GM21390 (cell line): ENCODE measurements around the gene IKBKG.
"Not testable (repeated sequence)": the region's sequence is repeated elsewhere in the genome, so short reads cannot be mapped to it uniquely, and the experiment has no call there.

Source experiments
- ATAC-seq: cut with Tn5 transposase; IDR thresholded peaks from one replicate; pipeline ENCODE4 v1.9.1; 2021; ENCODE audit not compliant: unreplicated experiment

Gene IKBKG, protein sequence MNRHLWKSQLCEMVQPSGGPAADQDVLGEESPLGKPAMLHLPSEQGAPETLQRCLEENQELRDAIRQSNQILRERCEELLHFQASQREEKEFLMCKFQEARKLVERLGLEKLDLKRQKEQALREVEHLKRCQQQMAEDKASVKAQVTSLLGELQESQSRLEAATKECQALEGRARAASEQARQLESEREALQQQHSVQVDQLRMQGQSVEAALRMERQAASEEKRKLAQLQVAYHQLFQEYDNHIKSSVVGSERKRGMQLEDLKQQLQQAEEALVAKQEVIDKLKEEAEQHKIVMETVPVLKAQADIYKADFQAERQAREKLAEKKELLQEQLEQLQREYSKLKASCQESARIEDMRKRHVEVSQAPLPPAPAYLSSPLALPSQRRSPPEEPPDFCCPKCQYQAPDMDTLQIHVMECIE

DNA sequence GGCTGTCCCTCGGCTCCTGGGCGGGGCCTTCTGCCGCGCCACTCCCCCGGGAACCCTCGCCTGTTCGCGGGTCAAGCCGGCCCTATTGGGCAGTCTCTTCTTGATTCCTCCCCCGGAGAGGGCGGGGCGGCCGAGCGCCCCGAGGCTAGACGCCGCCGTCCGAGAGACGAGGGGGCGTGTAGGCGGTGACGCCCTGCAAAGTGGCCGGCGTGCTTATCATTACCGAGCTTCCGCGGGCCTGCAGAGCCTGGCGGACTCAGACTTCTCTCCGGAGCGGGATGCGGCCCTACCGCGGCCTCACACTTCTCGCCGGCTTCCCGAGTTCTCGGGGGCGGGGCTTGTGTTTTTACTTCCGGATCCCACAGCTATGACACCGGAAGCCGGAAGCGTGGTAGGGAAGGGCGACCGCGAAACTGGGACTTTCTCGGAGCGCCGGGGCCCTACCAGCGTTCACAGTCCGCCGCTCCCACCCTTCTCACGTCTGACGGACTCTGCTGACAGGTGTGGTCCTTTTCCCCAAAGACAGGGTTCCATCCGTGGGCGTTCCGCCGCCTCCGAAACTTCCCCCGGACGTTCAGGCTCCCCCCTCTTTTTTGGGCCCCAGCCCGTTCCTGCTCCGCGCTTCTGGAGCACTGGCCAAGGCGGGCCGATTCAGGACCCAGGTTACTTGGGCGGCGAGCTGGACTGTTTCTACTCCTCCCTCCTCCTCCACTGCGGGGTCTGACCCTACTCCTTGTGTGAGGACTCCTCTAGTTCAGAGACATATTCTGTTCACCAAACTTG is at the start of gene IKBKG:
IKBKG (plus strand) TSS at position 376 of the 783 bp plus-strand sequence. CDS start 4,383 bp downstream, outside the sequence.
- ATAC-seq = peak; percentile 75

DNA sequence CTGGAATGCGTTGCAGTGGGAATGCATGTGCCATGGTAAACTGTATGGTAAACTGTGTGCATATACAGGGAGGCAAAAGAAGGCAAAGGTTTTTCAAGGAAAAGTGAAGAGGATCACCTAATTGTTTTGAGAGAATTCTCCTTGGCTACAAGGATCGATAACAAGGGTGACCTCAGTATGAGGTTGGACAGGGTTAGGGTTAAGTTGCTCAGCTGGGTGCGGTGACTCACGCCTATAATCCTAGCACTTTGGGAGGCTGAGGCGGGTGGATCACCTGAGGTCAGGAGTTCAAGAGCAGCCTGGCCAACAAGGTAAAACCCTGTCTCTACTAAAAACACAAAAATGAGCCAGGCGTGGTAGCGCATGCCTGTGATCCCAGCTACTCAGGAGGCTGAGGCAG is 46.0 kb upstream of the IKBKG start:
- ATAC-seq = not testable (repeated sequence)

DNA sequence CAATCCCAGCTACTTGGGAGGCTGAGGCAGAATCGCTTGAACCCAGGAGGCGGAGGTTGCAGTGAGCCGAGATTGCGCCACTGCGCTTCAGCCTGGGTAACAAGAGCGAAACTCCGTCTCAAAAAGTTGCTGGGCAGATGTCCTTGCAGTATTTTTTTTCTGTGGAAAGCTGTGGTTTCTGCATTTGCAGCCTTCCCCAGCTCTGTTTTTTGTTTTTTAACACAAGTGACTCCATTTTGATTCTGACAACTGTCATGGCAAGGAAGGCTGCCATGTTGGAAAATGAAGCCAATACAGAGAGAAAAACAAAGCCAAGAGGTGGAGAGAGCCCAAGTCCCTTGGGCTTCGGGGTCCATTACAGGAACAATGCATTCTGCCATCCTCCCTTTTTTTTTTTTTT is 45.3 kb upstream of the IKBKG start:
- ATAC-seq = no peak

DNA sequence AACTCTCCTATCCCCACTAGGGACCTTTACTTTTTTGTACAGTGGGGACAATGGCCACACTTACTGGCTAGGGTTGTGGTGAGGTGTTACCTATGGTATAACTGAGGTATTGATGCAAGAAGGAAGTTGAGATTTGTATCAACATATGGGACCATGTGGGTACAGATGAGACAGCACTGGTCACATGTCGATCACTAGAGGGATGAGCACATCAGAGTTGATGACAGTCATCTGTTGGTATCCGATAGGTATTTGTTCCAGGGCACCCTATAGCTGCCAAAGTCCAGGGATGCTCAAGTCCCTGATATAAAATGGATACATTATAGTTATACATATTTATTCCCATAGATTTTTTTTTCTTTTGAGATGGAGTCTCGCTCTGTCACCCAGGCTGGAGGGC is 44.4 kb upstream of the IKBKG start:
- ATAC-seq = no peak

DNA sequence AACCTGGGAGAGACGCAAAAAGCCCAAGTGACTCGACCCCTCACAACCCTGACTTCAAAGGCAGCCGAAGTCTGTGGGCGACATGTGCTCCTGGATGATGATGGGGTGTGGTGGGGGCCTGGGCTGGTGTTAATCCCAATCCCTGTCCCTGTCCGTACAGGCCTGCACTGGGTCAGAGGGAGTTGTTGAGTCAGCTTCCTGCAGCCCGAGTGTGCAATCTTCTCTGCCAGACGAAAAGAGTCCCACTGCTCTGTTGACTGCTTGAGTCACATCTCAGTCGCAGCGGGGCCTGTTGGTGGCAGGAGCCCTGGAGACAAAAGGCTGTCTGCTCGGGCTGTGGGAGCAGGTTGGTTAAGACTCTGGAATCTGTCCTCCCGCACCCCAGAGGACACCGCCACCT is 41.7 kb upstream of the IKBKG start:
- ATAC-seq = no peak

DNA sequence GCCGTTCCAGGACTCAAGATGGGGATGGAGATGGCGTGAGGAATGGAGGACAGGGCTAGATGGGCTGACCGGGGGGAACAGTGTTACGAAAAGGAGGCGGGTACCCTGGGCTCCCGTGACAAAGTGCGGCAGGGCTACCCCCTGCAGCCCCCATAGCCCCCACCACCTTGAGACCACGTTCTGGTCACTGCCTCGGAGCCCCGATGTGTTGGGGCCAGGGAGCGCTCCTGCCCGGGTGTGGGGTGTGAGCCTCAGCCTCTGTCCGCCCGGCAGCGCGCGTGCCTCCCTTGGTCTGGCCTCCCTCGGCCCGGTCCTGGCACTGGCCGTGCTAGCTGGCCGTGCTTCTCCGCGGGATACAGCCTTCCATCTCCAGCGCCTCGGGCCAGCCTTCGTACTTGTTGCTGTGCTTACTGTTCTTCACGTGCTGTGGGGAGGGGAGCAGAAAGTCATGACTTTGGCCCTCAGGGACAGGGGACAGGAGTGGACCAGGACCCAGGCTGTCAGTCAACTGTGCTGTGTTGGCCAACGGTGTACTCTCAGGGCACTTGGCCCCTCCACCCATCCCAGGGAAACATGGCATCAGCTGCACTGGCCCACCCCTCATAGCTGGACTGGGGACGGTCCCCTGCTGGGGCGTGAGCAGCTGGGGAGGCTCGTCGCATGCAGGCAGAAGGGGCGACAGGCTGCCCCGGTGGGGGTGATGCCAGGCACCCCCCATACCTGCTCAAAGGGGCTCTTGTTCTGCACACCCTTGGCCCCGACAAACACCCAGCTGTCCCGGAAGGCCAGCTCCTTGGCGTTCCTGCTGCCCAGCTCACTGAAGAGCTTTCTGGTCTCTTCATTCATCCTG is 40.7 kb upstream of the IKBKG start:
- ATAC-seq = no peak

DNA sequence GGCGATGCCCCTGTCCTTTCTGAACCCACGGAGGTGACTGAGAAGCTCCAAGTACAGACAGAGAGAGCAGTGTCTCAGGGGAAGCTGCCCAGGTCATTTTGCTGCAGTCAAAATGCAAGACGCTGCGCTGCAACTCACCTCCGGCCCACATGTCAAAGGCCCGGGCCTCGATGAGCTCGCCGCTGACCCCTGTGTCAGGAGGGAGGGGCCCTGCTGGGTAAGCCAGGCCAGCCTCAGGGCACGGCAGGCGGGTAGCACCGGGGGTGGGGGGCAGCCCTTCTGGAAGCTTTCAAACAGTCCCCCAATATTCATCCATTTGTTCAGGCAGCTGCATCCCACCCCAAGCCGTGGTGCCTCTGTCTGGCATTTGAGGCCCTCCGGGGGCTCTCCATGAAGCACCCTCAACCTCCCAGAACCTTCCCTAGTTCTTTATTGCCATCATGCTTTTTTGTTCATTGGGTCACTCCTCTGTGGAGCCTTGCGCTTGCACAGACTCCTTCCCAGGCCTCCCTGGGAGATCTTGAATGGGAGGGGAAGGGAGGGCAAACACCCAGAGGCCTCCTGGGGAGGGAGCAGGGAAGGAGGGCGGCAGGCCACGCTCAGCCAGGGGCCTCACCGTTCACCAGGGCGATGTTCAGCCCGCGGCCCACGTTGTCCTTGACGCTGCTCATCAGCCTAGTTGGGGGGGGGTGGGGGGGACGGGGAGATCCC is 39.6 kb upstream of the IKBKG start:
- ATAC-seq = no peak

DNA sequence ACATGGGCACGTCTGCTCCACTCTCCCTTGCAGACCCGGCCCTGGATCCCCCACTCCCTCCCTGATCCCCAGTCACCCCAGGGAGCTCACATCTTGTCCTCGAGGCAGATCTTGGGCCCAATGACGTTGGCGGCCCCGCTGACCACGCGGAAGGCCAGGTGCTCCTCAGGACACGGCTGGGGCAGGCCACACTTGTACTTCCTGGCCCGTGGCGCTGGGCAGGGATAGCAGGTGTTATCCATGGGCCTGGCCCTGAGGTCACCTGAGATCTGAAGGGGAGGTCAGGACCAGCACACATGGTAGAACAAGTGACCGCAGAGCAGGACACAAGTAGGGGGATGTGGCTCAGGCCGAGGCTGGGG is 39.1 kb upstream of the IKBKG start:
- no peak for ATAC-seq

DNA sequence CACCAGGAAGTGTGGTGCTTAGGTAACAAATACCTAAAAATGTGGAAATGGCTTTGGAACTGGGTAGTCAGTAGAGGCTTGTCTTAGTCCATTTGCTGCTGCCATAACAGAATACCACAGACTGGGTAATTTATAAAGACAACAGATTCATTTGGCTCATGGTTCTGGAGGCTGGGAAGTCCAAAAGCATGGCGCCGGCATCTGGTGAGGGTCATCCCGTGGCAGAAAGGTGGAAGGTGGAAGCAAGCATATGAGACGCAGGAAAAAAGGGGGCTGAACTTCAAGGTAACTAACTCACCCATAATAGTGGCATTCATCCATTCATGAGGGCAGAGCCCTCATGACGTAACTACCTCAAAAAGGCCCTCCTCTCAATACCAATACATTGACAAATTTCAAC is 38.0 kb upstream of the IKBKG start:
- ATAC-seq = no peak

DNA sequence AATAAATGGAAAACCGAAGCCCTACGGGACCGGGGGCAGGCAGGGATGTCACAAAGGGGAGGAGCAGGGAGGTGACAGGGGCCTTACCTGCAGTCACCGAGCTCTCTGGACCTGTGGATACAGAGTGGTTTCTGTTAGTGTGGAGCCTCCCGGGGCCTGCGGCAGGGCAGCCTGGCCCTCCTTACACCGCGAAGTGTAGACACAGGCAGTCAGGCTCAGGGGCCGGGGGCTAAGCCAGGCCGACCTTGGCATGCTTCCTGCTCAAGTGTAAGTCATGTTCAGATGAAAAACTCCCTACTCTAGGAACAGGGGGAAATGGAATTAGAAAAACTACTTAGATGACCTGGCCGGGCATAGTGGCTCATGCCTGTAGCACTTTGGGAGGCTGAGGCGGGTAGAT is 35.7 kb upstream of the IKBKG start:
- no peak for ATAC-seq

DNA sequence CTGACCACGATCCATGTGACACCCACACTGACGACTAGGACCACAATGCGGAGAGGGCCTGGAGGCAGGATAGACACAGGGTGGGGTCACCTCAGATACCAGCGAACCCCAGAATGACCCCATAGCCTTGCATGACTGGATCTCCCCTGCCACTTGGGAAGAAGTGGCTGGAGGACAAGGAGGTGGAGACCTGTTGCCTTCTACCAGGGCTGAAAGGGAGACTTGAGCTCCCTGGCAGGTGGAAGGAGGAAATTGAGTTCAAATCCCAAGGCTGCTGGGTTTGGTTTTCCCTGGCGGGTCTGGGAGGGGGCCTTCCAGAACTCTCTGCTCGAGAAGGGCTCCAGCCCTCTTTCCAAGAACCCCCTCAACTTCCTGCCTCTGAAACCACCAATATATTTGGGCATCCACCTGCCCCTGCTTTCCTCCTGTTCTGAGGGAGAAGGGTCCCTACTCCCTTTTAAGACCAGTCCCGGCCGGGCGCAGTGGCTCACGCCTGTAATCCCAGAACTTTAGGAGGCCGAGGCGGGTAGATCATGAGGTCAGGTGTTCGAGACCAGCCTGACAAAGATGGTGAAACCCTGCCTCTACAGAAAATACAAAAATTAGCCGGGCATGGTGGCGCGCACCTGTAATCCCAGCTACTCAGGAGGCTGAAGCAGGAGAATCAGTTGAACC is 34.4 kb upstream of the IKBKG start:
- ATAC-seq = no peak

DNA sequence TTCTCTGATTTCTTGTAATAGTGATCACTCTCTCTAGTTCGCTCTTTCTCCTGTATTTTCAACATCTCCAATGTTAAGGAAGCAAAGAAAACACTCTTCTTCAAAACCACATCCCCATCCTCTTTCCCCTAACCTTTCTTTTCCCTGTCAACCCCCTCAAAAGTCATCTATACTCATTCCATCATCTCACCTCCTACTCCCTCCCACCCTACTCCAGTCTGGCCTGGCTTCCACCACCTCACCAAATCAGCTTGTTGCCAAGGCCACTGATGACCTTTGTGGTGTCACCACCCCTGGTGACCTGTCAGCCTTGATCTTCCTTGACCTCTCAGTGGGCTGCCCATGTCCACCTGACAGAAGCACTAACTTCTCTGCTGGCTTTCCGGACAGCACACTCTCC is 33.7 kb upstream of the IKBKG start:
- ATAC-seq = no peak

DNA sequence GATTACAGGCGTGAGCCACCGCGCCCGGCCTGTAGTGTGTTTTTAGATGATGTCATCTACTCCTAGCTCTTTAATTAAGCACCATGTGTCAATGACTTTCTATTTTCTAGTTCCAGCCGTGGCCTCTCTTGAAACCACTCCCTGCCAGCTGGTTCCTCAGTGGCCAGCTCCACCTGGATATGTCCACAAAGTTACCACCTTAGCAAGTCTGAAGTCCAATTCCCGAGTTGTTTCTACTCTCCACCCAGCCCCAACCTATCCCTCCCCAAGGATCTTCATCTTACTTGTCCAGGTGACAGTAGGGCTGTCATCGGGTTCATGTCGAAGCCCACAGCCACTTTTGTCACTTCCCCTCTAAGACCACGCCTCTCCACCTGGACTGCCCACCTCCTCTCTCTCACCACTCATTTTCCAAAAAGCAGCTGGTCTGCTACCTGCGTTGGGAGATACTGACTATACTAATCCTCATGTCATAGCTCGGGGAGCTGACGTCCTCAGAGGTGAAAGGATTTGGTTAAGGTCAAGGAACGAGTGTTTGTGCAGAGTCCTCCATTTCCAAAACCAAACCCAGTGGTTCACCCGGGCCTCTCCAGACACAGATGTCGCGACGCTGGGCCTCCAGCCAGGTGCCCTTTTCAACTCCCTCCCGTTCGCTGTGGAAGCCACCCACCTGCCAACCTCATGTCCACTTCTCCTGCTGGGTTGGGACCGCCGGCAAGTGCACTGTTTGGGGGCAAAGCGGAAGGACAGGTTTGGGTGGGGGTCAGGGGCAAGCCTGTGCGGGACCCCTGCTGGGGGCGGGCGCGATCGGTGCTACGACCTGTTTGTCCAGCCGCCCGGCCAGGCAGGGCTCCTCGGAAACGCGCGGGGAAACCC is 32.1 kb upstream of the IKBKG start:
- ATAC-seq = no peak

DNA sequence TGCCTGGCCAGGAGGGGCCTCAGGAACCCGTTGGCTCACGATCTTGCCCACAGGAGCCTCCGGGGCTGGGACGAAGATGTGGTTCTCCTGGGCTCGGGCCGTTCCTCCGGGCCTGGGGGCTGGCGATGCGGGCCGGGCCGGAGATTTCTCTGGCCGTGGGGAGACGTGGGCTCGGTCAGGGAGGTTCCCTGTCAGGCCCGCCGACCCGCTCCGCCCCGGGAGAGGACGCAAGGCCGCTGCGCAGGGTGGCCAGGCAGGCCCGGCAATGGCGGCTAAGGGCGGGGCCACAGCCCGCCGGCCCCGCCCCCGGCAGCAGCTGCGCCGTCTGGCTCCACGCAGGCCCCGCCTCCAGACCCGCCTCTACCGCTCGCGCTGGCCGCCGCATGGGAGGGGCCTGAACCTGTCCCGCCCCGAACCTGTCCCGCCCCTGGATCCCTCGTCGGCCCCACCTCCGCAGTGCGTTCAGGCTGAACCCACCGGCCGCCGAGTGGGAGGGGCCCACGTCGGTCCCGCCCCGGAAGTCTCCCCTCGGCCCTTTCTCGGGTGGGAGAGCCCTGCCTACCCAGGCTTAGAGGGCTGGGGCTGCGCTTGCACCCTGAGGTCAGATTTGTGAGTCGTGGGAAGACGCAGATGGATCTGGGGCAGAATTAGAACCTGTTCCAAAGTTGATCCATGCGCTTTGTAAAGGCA is 31.3 kb upstream of the IKBKG start, which contains the start of gene FAM3A:
FAM3A (minus strand) TSS at position 267 of the 690 bp plus-strand sequence. CDS start 460 bp downstream, outside the sequence.
- ATAC-seq = peak; percentile 92

DNA sequence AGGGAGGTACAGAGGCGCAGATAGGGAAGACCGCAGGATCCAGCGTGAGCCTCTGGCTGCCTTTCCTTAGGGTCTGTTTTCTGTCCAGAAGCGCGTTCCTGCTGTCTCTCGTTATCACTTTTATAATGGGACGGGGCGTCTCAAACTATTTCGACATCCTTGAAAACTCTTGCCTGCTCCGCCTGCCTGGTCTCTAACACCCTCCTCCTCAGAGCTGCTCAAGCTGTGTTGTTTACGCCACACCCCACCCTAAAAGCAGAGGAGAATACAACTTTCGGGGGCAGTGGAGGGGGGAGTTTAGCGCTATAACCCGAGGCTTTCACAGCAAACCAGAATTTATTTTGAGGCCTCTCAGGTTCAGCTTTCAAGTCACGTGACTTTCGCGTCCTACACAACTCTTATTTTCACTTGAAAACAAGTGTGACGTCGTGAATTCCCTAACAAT is 30.7 kb upstream of the IKBKG start:
- peak; percentile 5 for ATAC-seq

DNA sequence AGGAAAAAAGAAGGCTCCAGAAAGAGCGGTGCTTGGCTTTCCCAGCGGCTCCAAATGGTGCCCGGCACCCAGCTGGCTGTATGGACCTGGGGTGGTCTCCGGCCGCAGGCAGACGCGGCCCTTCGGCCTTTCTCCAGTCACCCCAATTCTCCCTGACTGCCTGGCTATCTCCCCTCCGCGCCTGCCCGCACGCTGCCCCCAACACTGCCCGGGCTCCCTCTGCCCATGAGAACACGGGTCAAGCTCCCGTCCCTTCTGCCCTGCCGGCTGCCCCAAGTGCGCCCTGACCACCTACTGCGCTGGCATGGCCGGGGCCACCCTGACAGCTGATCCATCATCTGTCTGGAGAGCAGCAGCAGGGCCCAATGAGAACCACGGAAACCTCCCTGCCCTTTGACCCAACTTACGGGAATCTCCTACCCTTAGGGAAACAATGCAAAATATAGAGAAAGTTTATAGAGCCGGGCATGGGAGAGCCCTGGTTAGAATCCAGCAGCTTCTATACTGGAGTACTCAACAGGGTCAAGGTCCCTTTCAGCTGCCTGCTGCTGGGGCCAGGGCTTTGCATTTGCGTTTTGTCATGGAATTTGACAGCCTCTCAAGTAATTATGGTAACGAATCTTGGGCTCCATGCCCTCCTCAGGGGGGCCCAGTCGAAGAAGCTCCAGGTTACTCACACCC is 30.2 kb upstream of the IKBKG start:
- ATAC-seq = no peak

DNA sequence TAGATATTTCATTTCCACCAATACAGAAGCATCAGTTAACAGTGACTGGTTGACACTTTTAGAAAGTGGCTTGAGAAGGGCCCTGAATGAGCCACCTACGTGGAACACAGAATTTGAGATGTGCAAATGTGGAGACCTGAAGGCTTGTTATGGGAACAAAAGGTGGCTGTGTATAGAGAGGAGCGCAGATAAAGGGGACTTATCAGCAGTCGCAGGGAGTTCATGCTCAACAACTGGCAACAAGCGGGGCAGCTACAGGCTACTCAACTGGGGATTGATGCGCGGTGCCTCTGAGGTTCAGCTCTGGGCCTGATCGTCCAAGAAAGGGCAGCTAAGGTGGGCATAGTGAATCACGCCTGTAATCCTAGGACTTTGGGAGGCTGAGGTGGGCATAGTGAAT is 28.0 kb upstream of the IKBKG start:
- no peak for ATAC-seq
